Measurements from ENCODE around the gene LIPA.

DNA sequence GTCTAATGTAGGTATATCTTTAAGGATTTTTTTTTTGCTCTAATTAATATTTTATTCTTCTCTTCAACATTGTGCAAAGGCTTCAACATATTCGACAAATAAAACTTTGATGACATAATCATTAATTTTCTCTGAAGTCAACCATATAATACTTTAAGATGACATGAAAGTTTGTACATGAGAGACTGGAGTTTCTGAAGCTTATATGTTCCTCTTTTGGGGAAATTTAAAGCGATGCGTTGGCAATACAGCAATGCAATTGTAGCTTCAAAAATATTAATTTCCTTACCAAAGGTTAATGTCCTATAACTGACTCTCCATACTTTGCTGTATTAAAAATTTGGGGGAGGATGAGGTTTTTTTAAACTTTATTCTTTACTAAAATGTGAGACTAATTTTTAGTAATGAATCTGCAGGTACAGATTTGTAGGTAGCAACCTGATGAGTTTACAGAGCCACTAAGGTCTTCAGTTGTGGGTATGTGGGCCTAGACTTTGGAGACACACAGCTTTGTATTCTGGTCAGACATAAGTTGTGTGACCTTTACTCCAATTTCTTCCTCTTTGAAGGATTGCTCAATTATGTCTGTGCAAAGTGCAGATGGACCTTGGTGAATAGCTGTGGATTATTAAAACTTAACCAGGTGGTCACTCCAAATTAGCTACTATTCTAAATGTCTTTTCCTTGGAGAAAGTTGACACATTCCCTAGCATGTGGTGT is 18.0 kb upstream of the LIPA start:
- TF ChIP-seq, protein P1, sequence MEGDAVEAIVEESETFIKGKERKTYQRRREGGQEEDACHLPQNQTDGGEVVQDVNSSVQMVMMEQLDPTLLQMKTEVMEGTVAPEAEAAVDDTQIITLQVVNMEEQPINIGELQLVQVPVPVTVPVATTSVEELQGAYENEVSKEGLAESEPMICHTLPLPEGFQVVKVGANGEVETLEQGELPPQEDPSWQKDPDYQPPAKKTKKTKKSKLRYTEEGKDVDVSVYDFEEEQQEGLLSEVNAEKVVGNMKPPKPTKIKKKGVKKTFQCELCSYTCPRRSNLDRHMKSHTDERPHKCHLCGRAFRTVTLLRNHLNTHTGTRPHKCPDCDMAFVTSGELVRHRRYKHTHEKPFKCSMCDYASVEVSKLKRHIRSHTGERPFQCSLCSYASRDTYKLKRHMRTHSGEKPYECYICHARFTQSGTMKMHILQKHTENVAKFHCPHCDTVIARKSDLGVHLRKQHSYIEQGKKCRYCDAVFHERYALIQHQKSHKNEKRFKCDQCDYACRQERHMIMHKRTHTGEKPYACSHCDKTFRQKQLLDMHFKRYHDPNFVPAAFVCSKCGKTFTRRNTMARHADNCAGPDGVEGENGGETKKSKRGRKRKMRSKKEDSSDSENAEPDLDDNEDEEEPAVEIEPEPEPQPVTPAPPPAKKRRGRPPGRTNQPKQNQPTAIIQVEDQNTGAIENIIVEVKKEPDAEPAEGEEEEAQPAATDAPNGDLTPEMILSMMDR (conservative IDR thresholded peaks at IDR 0.05; ENCODE audit: low read length) = no peak
- TF ChIP-seq EZH2phosphoT487 (IDR thresholded peaks at IDR 0.05; ENCODE audit: borderline replicate concordance) = no peak

Data from Loucy (cell line).